Erythroblast (primary cell): Measurements from ENCODE around the gene SYTL4.

Source experiments
- GATA1 ChIP-seq: IDR thresholded peaks from 2 replicates; pipeline ENCODE4 v1.6.1; 2011; ENCODE audit warnings: low read depth, mild to moderate bottlenecking, control low read depth, low read length, moderate library complexity
- POLR2A ChIP-seq: IDR thresholded peaks from 2 replicates; pipeline ENCODE4 v1.6.1; 2011; ENCODE audit warnings: mild to moderate bottlenecking, low read length

- no peak for TF ChIP-seq POLR2A
- no peak for TF ChIP-seq GATA1
These were observed 50.3 kb downstream of the SYTL4 start for GRCh38 chrX:100681599-100681998.
